NB4 (cell line): ENCODE data around the gene SLC9A8.
"Not testable (repeated sequence)": the region's sequence is repeated elsewhere in the genome, so short reads cannot be mapped to it uniquely, and the experiment has no call there.

Experiments used
- DNase-seq: peaks from one replicate; pipeline ENCODE4 v3.0.0; 2010; ENCODE audit warnings: low read depth
- H3K4me3 ChIP-seq: one replicate; pipeline ENCODE4 v1.5.1; 2011; ENCODE audit warnings: mild to moderate bottlenecking, low read depth, low read length, moderate library complexity
- CTCF ChIP-seq: IDR thresholded peaks from one replicate; pipeline ENCODE4 v1.5.1; 2012; ENCODE audit warnings: low read depth, low read length
- MAX ChIP-seq: IDR thresholded peaks from 2 replicates; pipeline ENCODE4 v1.6.1; 2011; ENCODE audit warnings: low read depth, low read length
- MYC ChIP-seq: IDR thresholded peaks from 2 replicates; pipeline ENCODE4 v1.6.1; 2011; ENCODE audit warnings: low read depth, low read length
- POLR2A ChIP-seq: IDR thresholded peaks from 2 replicates; pipeline ENCODE4 v1.6.1; 2011; ENCODE audit warnings: mild to moderate bottlenecking; ENCODE audit not compliant: insufficient read length; ENCODE audit errors: extremely low read depth

The SLC9A8 gene

GRCh38 chr20:49856904-49857303, 44.3 kb downstream of the SLC9A8 start:
- DNase-seq: no peak
- H3K4me3 ChIP-seq: no peak overlapping the region
- TF ChIP-seq POLR2A (no peak), CTCF (no peak), MAX (no peak), MYC (no peak)

- DNase-seq: no peak
- TF ChIP-seq CTCF (no peak), POLR2A (no peak), MAX (no peak), MYC (no peak)
- no peak overlapping the region for H3K4me3 ChIP-seq
Observed at GRCh38 chr20:49858076-49858585, 45.5 kb downstream of the SLC9A8 start.

GRCh38 chr20:49859011-49859410, 46.4 kb downstream of the SLC9A8 start:
- no peak overlapping the region for H3K4me3 ChIP-seq
- no peak for DNase-seq
- no peak for TF ChIP-seq MAX
- TF ChIP-seq CTCF: no peak
- TF ChIP-seq POLR2A: no peak
- no peak for TF ChIP-seq MYC

GRCh38 chr20:49859807-49860206, 47.2 kb downstream of the SLC9A8 start:
- DNase-seq: no peak
- no peak overlapping the region for H3K4me3 ChIP-seq
- no peak for TF ChIP-seq MAX
- TF ChIP-seq CTCF: no peak
- TF ChIP-seq POLR2A: no peak
- TF ChIP-seq MYC: no peak

GRCh38 chr20:49861232-49861631, 48.6 kb downstream of the SLC9A8 start:
- not testable (repeated sequence) for H3K4me3 ChIP-seq, DNase-seq

- TF ChIP-seq CTCF (no peak), MAX (0 out of 2 replicates have a peak, but pooled peaks have one; percentile 10)
- peak; percentile 64 for DNase-seq
- no peak overlapping the region for H3K4me3 ChIP-seq
Observed at GRCh38 chr20:49862607-49863200, 50.1 kb downstream of the SLC9A8 start.
